ENCODE measurements around the gene OR5W2.
"Not testable (repeated sequence)": the region's sequence is repeated elsewhere in the genome, so short reads cannot be mapped to it uniquely, and the experiment has no call there.

Gene OR5W2

DNA sequence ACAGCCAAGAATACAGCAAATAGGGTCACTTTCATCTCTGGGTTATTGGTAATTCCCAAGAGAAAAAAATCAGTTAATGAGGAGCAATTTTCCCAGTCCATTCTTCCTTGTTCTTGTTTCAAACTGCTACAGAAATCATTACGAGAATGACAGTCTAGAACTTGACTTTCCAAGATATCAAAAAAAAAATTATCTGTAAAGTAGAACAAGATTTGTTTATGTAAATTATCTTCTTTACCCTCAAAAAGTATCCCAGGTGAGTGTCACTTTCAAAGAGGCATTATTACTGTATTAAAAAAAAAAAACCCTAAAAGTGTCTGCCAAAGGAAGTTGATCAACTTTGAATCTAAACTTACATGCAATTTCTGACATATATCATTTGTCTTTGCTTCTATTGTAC is at the start of gene OR5W2:
TSS of gene OR5W2 (minus strand) at position 101 of the 400 bp plus-strand sequence. CDS start at position 101, 0 bp downstream.
- no peak for DNase-seq

DNA sequence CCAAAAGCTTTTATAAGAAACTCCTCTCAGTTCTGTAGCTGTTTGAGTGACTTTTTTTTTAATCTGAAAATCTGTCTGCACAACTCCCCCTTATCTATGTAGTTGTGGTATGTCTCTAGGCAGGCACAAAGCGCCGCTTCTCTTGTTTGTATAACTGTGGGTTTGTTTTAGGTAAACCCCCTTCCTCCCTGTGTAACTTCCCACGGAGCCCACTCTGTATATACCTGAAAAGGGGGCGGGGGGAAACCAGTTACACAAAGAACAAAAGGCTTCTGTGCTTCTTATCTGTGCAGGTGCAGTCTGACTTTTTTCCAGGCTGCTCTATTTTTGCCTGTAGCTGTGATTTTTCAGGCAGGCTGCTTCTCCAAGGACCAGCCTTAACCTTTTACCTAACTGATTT is 42.1 kb upstream of the OR5W2 start:
- DNase-seq: no peak

DNA sequence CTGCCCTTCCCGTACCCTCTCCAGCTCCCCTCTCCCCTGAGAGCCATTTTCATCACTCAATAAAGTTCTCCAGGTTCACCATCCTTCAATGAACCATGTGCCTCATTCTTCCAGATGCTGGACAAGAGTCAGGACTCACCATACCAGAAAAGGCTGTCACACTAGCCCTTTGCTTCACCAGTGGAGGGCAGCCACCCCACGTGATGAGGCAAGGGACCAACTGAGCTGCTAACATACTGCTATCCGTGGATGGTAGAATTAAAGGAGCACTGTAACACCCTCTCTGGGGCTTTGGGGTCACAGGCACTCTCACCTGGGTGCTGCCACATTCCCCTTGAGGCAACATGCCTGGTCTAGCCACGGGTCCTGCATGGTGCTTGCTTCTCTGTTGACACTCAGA is 34.9 kb upstream of the OR5W2 start:
- DNase-seq: no peak

DNA sequence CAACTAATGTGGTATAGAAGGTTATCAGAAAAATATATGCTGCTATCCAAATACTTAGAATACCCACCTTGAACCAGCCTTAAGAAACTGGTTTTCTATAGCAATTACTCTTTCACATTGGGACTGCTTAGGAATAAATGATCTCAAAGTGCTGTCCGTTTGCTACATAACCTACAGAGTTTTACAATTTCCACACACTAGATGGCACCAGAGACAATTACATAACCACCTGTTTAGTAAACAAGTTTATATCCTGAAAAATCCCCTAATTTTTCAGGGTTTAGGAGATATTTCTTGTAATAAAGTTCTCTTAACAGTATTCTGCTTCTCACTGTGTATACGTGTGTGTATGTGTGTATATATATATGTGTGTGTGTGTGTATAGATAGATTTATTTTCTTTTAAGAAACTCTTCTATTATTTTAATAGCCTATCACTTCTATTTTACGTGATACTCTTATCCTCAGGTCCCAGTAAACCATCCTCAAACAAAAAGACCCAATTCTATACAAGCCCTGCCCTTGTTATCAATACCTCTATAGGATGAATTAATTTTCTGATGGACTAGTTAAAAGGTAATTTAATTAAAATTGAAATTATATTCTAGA is 28.5 kb upstream of the OR5W2 start:
- no peak for DNase-seq

DNA sequence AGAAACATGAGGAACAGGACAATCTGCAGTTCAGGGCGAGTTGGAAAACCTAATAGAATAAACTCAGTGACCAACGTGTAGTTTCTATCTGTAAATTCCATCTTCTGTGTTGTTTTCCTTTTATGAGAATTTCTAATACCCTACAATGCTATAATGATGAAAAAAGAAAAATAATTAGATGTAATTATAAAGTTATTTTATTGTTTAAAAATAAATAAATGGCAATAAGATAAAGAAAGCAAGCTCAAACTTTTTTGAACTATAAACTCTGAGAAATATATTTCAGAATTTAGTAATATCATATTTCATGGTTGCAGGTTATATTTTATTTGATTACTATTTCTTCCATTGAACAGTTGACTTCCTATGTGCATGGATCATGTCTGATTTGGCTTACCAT is 21.9 kb upstream of the OR5W2 start, which contains the start of gene OR5I1:
TSS of gene OR5I1 (minus strand) at position 101 of the 400 bp plus-strand sequence. CDS start at position 101, 0 bp downstream.
- no peak for DNase-seq

DNA sequence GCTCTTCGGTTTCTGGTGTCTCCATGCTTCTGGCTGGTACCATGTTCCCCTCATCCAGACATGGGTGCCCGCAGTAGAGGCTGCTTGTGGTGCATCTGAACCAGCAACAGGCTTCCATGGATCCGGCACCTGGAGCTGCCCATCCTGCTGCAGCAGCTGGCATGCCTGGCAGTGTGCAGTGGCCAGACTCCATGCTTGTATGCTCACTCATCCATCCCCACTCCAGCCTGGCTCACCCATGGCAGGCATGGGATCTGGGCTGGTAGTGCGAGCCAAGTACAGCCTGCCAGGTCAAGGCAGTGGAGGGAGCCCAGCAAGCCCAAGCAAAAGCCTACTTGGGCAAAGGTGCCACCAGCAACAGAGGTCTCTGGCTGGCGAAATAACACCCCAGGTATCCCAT is 6.2 kb upstream of the OR5W2 start:
- DNase-seq: no peak

DNA sequence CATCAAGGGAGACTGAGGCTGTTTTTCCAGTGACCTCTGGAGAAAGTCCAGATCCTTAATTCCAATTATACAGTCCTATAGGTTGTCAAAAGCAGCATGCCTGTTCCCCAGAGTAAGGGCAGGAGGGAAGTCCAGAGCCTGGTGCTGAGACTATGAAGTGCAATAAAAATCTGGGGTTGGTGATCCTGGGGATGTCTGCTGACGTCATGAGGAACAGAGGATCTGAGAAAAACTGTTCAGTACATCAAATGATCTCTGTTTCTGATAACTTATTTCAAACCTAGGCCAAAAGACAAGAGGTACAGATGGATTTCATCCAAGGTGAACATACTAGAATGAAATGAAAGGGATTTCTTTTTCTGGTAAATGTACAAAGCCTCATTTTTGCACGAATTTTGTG is 12.1 kb downstream of the OR5W2 start:
- no peak for DNase-seq

DNA sequence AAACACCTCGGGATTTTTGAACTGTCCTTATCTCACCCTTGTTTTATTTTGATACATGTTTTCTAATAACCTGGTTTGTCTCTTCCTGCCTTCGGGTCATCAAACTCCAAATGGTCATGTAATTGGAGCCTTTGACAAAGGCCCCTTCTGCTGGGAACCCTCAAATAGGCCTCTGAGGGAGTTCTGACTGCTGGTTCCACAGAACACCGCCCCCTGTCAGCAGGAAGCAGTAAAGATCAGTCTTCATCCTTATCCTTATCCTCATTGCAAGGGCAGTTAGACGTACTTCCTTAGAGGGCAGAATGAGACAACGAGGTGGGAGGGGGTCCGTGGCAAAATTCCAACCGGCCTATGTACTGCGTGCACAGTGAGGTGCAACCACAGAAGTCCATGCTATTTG is 19.2 kb downstream of the OR5W2 start:
- no peak for DNase-seq

DNA sequence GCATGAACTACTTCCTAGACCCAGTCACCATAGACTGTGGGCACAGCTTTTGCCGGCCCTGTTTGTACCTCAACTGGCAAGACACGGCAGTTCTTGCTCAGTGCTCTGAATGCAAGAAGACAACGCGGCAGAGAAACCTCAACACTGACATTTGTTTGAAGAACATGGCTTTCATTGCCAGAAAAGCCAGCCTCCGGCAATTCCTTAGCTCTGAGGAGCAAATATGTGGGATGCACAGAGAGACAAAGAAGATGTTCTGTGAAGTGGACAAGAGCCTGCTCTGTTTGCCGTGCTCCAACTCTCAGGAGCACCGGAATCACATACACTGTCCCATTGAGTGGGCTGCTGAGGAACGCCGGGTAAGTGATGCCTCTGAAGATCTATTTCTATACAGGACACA is 28.9 kb downstream of the OR5W2 start:
- DNase-seq: not testable (repeated sequence)

DNA sequence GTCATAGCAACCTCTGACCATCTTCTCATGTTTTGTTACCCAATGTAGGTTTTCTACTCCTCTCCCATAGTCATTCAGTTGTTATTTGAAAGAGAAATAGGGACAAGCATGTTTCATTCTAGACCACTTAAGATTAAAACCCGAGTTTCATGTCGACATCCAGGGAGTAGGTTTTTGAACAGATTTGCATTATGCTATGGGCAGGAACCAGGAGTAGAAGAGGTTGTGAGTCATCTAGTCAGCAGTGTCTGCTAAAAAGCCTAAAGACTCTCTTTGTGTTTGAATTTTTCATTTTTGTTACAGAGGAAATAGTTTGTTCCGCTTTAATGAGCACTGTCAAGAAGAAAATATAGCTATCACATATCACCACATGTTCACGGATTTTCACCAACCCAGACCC is 29.4 kb downstream of the OR5W2 start:
- DNase-seq: not testable (repeated sequence)

DNA sequence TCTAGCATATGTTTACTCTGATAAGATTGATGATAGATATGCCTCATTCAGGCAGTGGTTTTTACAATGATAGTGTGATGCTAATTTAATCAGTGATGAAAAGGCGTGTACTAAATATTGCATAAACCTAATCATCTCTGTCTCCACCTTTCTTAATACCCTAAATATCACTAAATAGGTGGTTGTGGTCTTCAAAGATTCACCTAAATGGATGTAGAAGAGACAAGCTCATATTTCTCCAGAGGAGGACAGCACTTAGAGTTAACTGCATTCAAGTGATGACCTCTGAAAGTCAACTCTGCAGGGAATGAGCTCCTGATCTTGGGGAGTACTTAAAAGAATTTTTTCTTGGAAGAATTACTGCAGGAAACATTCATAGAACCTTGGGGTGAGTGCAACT is 31.4 kb downstream of the OR5W2 start, which contains the start of gene TRIM51:
TSS of gene TRIM51 (plus strand) at position 301 of the 400 bp plus-strand sequence. CDS start 2,132 bp downstream, outside the sequence.
- DNase-seq: not testable (repeated sequence)

DNA sequence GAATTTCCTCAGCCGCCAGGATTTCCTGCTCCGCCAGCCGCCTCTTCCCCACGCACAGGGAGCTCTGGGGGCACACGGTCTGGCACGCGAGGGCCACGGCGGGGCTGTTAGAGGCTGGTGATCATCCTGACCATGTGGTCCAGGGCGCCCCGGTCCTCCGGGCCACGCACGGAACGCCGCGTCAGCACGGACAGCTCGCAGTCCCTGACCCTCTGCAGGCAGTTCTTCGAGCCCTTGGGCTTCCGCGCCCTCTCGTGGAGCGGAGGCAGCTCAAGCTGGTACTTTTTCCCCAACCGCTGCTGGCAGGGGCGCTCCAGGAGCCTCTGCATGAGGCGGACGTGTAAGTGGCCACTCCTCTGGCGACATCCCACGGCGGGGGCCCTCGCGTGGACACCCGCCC is 41.2 kb downstream of the OR5W2 start:
- DNase-seq: not testable (repeated sequence)

DNA sequence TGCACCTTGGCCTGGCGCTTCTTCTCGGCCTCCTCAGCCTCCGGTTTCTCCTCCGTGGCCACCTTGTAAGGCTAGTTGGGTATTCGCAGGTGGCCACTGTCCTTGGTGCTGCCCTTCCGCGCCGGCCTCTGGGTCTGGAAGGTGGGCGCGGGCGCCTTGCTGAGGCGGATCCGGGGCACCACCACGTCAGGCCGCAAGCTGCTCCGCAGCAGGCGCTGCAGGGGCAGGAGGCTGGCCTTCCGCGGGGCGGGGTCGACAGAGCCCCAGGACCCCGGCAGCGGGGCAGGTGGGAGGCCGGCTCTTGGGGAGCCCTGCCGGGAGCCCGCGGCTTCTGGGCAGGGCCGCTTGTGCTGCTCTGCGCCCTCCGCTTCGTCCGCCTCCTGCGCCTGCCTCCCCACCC is 41.7 kb downstream of the OR5W2 start:
- DNase-seq: not testable (repeated sequence)

DNA sequence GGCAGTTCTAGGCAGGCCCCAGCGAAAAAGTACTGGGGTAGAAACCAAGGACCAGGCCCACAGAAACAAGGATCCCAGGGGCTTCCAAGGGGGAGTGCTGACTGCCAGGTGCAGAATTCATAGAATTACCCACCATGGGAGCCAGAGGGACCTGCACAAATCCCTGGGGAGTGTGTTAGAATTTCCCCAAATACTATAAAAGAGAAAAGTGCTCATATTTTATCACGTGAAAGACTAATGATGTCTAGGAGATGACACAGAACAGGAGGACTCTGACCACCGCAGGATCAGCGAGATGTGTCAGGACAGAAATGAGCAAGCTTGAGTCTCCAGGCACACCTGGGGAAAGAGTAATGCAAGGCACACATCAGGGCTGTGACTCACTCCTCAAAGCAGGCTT is 47.0 kb downstream of the OR5W2 start:
- not testable (repeated sequence) for DNase-seq

Data from activated CD4-positive, alpha-beta T cell treated with anti-CD3 and anti-CD28 coated beads for 48 hours (primary cell).